ENCODE measurements around the gene PARVA.

GRCh38 chr11:12415342-12415966, 38.1 kb downstream of the PARVA start:
- TF ChIP-seq TEAD4 (CRISPR knock-in tag; IDR thresholded peaks at IDR 0.05) (no peak), USF2 (CRISPR knock-in tag; IDR thresholded peaks at IDR 0.05) (no peak), CTCF (IDR thresholded peaks at IDR 0.05) (no peak), PREB (CRISPR knock-in tag; IDR thresholded peaks at IDR 0.05; ENCODE audit: borderline replicate concordance) (no peak), ZNF263 (CRISPR knock-in tag; IDR thresholded peaks at IDR 0.05; ENCODE audit: low read depth) (no peak), CREM (CRISPR knock-in tag; IDR thresholded peaks at IDR 0.05) (no peak), ZNF317 (CRISPR knock-in tag; IDR thresholded peaks at IDR 0.05; ENCODE audit: borderline replicate concordance, low read depth) (no peak), MAX (CRISPR knock-in tag; IDR thresholded peaks at IDR 0.05) (no peak), CREB1 (CRISPR knock-in tag; IDR thresholded peaks at IDR 0.05) (no peak), ZNF512 (CRISPR knock-in tag; IDR thresholded peaks at IDR 0.05; ENCODE audit: borderline replicate concordance) (no peak), JUN (CRISPR knock-in tag; IDR thresholded peaks at IDR 0.05) (no peak)

Measured in WTC11 (cell line).